ENCODE results near the gene AFAP1L1.
"Not testable (repeated sequence)": the region's sequence is repeated elsewhere in the genome, so short reads cannot be mapped to it uniquely, and the experiment has no call there.

AFAP1L1 gene

GRCh38 chr5:149376711-149377447 lies 105.2 kb downstream of the AFAP1L1 start:
- no peak for DNase-seq

- DNase-seq, result no peak
These were observed 106.7 kb downstream of the AFAP1L1 start for GRCh38 chr5:149378241-149378820.

GRCh38 chr5:149379177-149379761 lies 107.6 kb downstream of the AFAP1L1 start, which contains the start of gene IL17B:
IL17B (minus strand) TSS chr5:149379292; CDS start chr5:149379225, 67 bp downstream.
- no peak for DNase-seq

- no peak for DNase-seq
These were observed 108.2 kb downstream of the AFAP1L1 start for GRCh38 chr5:149379818-149380374.

GRCh38 chr5:149380466-149381121 lies 108.9 kb downstream of the AFAP1L1 start:
- no peak for DNase-seq

- DNase-seq, result no peak
These were observed 109.8 kb downstream of the AFAP1L1 start for GRCh38 chr5:149381261-149381985.

GRCh38 chr5:149381986-149382338 lies 110.3 kb downstream of the AFAP1L1 start:
- DNase-seq, result peak; percentile 79

GRCh38 chr5:149382517-149383220 lies 111.0 kb downstream of the AFAP1L1 start:
- no peak for DNase-seq

GRCh38 chr5:149383399-149383798 lies 111.7 kb downstream of the AFAP1L1 start:
- DNase-seq, result no peak

GRCh38 chr5:149386166-149386565 lies 114.5 kb downstream of the AFAP1L1 start:
- DNase-seq, result no peak

GRCh38 chr5:149387081-149387631 lies 115.5 kb downstream of the AFAP1L1 start:
- no peak for DNase-seq

GRCh38 chr5:149387982-149388381 lies 116.3 kb downstream of the AFAP1L1 start:
- no peak for DNase-seq

- DNase-seq, result no peak
These were observed 117.0 kb downstream of the AFAP1L1 start for GRCh38 chr5:149388498-149389190.

GRCh38 chr5:149389552-149390495 lies 118.2 kb downstream of the AFAP1L1 start:
- no peak for DNase-seq

GRCh38 chr5:149391076-149391475 lies 119.4 kb downstream of the AFAP1L1 start:
- DNase-seq, result not testable (repeated sequence)

Data from CD4-positive, alpha-beta T cell treated with Interleukin-6 for 4 hours (primary cell).